Heart left ventricle (tissue), 13 donors: ENCODE measurements around the gene ZNF853.

ENCODE experiments used
- CTCF ChIP-seq, 12 donors: fragments of 200-600 bp; sonication (generic) in 4 of 12; IDR thresholded peaks; one replicate each; pipeline versions ENCODE4 v1.5.0 to v1.8.0; 2018 to 2022; ENCODE audit warnings: antibody characterized with exemption in 12 of 12, mild to moderate bottlenecking in 5 of 12
- POLR2A ChIP-seq, 2 donors: fragments of 450-650 bp; IDR thresholded peaks; one replicate each; pipeline ENCODE4 v1.6.1; 2017; ENCODE audit warnings: antibody characterized with exemption in 2 of 2, mild to moderate bottlenecking in 2 of 2, moderate library complexity in 2 of 2
- donor health status: ischemic (EF 13 %, LVEDD 7.1; RV severe dilation, severe dysfunction).
- donor health status: DM: no; HTN: yes; CAD: no.
- donor health status: DM: no; HTN: no; CAD: no.
- donor health status: ischemic (EF 25% LVEDD 6.9; RV normal size, moderate dysfunction).
- donor health status: ischemic (EF 25% LVEDD 5.7; RV mildly dilated, moderate dysfunction).
- donor health status: ischemic (EF 35%, LVEDD 5.7; RV mildly dilated, moderate dysfunction).
- donor health status: nonischemic (EF 11% LVEDD 7.7; RV severe dilation, severe dysfunction).
- donor health status: DM: yes; HTN: yes; CAD: no.
- donor health status: PGD.
- donor health status: ischemic (EF 29% LVEDD 5.4; RV normal size, mild dysfunction).
- donor health status: nonischemic (EF 23%, LVEDD 6.1; RV moderate dilation, normal function).

GRCh38 chr7:6648815-6649104 lies 33.4 kb downstream of the ZNF853 start:
- no peak for TF ChIP-seq CTCF (IDR thresholded peaks at IDR 0.05)
- no peak for TF ChIP-seq POLR2A (IDR thresholded peaks at IDR 0.05)
